Liver (tissue), 9 donors: ENCODE measurements around the gene SCNN1B. TPM values are rescaled to one million over a fixed set of nuclear protein-coding genes. Genes with fewer than 3 reads are reported as not detected.

ENCODE experiments used
- DNase-seq: peaks from one replicate; pipeline ENCODE4 v3.0.0-alpha.2; 2017; ENCODE audit warnings: low spot score
- H3K27ac ChIP-seq, 2 donors: one replicate each; pipeline ENCODE4 v1.7.0; 2013; ENCODE audit warnings: inconsistent platforms in 2 of 2, low read length in 2 of 2, control low read depth in 1 of 2, low read depth in 1 of 2, mild to moderate bottlenecking in 1 of 2
- H3K27me3 ChIP-seq, 4 donors: one replicate each; pipeline versions ENCODE4 v1.6.1 to v1.7.0; 2013; ENCODE audit warnings: low read length in 3 of 4, inconsistent platforms in 1 of 4, mild to moderate bottlenecking in 1 of 4, moderate library complexity in 1 of 4; ENCODE audit not compliant: control insufficient read depth in 4 of 4, insufficient read depth in 4 of 4
- H3K36me3 ChIP-seq, 4 donors: one replicate each; pipeline versions ENCODE4 v1.6.1 to v1.7.0; 2013; ENCODE audit warnings: low read length in 3 of 4, mild to moderate bottlenecking in 3 of 4, low read depth in 1 of 4, moderate library complexity in 1 of 4; ENCODE audit not compliant: control insufficient read depth in 4 of 4, insufficient read depth in 3 of 4
- H3K4me1 ChIP-seq, 4 donors: one replicate each; pipeline versions ENCODE4 v1.6.1 to v1.7.0; 2013; ENCODE audit warnings: low read length in 3 of 4, mild to moderate bottlenecking in 3 of 4, moderate library complexity in 1 of 4; ENCODE audit not compliant: control insufficient read depth in 4 of 4, insufficient read depth in 4 of 4
- H3K4me3 ChIP-seq, 3 donors: one replicate each; pipeline versions ENCODE4 v1.6.1 to v1.7.0; 2013; ENCODE audit warnings: low read length in 3 of 3, control low read depth in 1 of 3, low read depth in 1 of 3, mild to moderate bottlenecking in 1 of 3
- H3K9ac ChIP-seq, 2 donors: one replicate each; pipeline ENCODE4 v1.7.0; 2013; ENCODE audit warnings: low read length in 2 of 2, mild to moderate bottlenecking in 2 of 2, moderate library complexity in 2 of 2, control low read depth in 1 of 2, low read depth in 1 of 2
- H3K9me3 ChIP-seq, 4 donors: one replicate each; pipeline versions ENCODE4 v1.6.1 to v1.7.0; 2013; ENCODE audit warnings: low read length in 3 of 4; ENCODE audit not compliant: control insufficient read depth in 4 of 4
- EGR1 ChIP-seq, 2 donors: IDR thresholded peaks; 2 replicates each; pipeline ENCODE4 v1.6.1; 2016 to 2018; ENCODE audit warnings: antibody characterized with exemption in 2 of 2, low read depth in 2 of 2
- GABPA ChIP-seq, 2 donors: IDR thresholded peaks in 1 of 2; conservative IDR thresholded peaks in 1 of 2; 2 replicates each; pipeline ENCODE4 v1.6.1; 2016; ENCODE audit warnings: antibody characterized with exemption in 2 of 2, mild to moderate bottlenecking in 1 of 2, moderate library complexity in 1 of 2
- HNF4A ChIP-seq, 2 donors: conservative IDR thresholded peaks; 2 replicates each; pipeline ENCODE4 v1.6.1; 2016; ENCODE audit warnings: antibody characterized with exemption in 2 of 2, mild to moderate bottlenecking in 2 of 2
- HNF4G ChIP-seq: IDR thresholded peaks from 2 replicates; pipeline ENCODE4 v1.6.1; 2016; ENCODE audit warnings: antibody characterized with exemption
- MAX ChIP-seq: IDR thresholded peaks from 2 replicates; pipeline ENCODE4 v1.6.1; 2016; ENCODE audit warnings: antibody characterized with exemption
- RAD21 ChIP-seq, 2 donors: IDR thresholded peaks; 2 replicates each; pipeline ENCODE4 v1.6.1; 2016; ENCODE audit warnings: antibody characterized with exemption in 2 of 2, mild to moderate bottlenecking in 2 of 2
- REST ChIP-seq: IDR thresholded peaks from 2 replicates; pipeline ENCODE4 v1.6.1; 2016; ENCODE audit warnings: antibody characterized with exemption, mild to moderate bottlenecking
- RXRA ChIP-seq, 2 donors: IDR thresholded peaks; 2 replicates each; pipeline ENCODE4 v1.6.1; 2017 to 2018; ENCODE audit warnings: antibody characterized with exemption in 2 of 2, mild to moderate bottlenecking in 1 of 2
- TAF1 ChIP-seq: conservative IDR thresholded peaks from 2 replicates; pipeline ENCODE4 v1.6.1; 2016; ENCODE audit warnings: antibody characterized with exemption, mild to moderate bottlenecking
- WGBS: extraction: QIAGEN DNeasy Blood & Tissue Kit; methylation state at CpG from one replicate; pipeline ENCODE4 v1.1.7; 2013; 5-methylcytosine and 5-hydroxymethylcytosine counted together
- polyA plus RNA-seq, 2 donors: library from polyadenylated mRNA; stranded (reverse) in 1 of 2; unstranded in 1 of 2; fragments of 200-250 nt in 1 of 2; fragments of >200 nt in 1 of 2; fragmentation: Nextera tagmentation in 1 of 2; extraction: Ambion mirVana in 1 of 2; gene quantifications; one replicate each; pipeline versions ENCODE4 v1.2.1 to v1.2.3, GENCODE V29; 2013 to 2015
- total RNA-seq, 2 donors: library from RNA; depleted of rRNA; stranded (reverse); fragments of >200 nt; gene quantifications; one replicate each; pipeline ENCODE4 v1.2.3, GENCODE V29; 2014
- TF ChIP-seq, protein P1 (sequence below): IDR thresholded peaks from 2 replicates; pipeline ENCODE4 v1.6.1; 2016; ENCODE audit warnings: antibody characterized with exemption
- donor health status: healthy.
- donor health status: healthy.
- donor health status: healthy.
- donor health status: healthy.
- donor health status: healthy.

Gene SCNN1B
- total and polyA plus RNA-seq, 4 donors: 0.08 to 0.17 (median 0.14) TPM; not detected in 1

- 68% methylated on average over 9 of the region's 9 CpGs for WGBS
- Histone ChIP-seq H3K9ac (no peak overlapping the region), H3K36me3 (no peaks in the 10 kb centered on the region), H3K9me3 (no peaks in the 10 kb centered on the region), H3K27me3 (peaks cover 0 to 3% (median 1%) of the 10 kb centered on the region in 4 donors), H3K4me3 (no peak overlapping the region), H3K4me1 (no peaks in the 10 kb centered on the region), H3K27ac (no peak overlapping the region)
- no peak for TF ChIP-seq REST
- TF ChIP-seq, protein P1, sequence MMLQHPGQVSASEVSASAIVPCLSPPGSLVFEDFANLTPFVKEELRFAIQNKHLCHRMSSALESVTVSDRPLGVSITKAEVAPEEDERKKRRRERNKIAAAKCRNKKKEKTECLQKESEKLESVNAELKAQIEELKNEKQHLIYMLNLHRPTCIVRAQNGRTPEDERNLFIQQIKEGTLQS: no peak
- no peak for TF ChIP-seq EGR1 (IDR thresholded peaks at IDR 0.05; ENCODE audit: low read depth in 2 of 2)
- no peak for TF ChIP-seq HNF4A (conservative IDR thresholded peaks at IDR 0.05)
- TF ChIP-seq GABPA (IDR thresholded peaks at IDR 0.05 in 1 of 2, conservative IDR thresholded peaks at IDR 0.05 in 1 of 2): no peak
- no peak for TF ChIP-seq RXRA (IDR thresholded peaks at IDR 0.05)
- no peak for DNase-seq
Measured at GRCh38 chr16:23371368-23371767, 69.3 kb downstream of the SCNN1B start.

GRCh38 chr16:23373436-23374219, 71.5 kb downstream of the SCNN1B start:
- TF ChIP-seq TAF1 (no peak), MAX (no peak)
- Histone ChIP-seq H3K9ac (no peak overlapping the region), H3K27ac (no peak overlapping the region), H3K9me3 (no peaks in the 10 kb centered on the region), H3K4me3 (no peak overlapping the region), H3K4me1 (no peaks in the 10 kb centered on the region), H3K27me3 (peaks cover 0 to 3% (median 1%) of the 10 kb centered on the region in 4 donors), H3K36me3 (no peaks in the 10 kb centered on the region)
- 80% methylated on average over 13 of the region's 13 CpGs for WGBS
- DNase-seq: no peak

DNA sequence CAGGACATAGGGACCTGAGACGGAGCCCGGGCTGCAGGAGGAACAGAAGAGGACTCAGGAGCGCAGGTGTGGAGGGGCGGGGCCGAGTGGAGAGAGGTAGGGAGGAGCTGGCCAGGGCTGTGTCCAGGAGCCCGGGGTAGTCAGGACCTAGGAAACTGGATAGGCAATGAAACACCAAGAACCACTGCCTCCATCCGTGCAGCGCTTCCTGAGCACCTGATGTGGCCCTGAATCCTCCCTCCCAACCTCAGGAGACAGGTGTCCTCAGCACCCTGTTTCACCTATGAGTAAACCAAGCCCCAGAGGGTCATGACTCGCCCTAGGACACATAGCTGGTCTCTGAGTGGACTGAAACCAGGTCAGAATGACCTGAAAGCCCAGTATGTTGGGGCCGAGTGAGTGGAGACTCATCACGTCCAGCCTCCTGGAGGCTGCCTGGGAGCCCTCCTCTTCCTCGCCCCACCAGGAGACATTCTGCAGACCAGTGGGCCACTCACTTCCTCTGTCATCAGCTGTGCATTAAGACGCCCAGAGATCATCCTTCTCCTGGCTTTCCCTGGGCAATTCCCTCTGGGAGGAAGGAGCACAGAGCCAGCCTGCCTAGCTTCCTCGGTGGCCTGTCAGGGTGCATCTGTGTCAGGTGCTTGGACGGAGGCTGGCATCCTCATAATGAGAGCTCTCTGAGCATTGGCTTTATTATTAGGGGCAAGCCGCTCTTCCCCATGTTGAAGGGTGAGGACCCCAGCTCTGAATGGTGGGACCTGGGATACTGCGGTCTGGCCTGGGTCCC, 72.8 kb downstream of the SCNN1B start:
- 62% methylated on average over 17 of the region's 17 CpGs for WGBS
- no peak for DNase-seq

More for the DNA sequence above, 72.8 kb downstream of the SCNN1B start:
- no peaks in the 10 kb centered on the region for H3K36me3 ChIP-seq
- H3K27ac ChIP-seq: no peak overlapping the region
- TF ChIP-seq MAX (no peak), GABPA (IDR thresholded peaks at IDR 0.05 in 1 of 2, conservative IDR thresholded peaks at IDR 0.05 in 1 of 2) (no peak), EGR1 (IDR thresholded peaks at IDR 0.05; ENCODE audit: low read depth in 2 of 2) (no peak), HNF4G (no peak), RAD21 (IDR thresholded peaks at IDR 0.05) (no peak), REST (no peak)
- TF ChIP-seq, protein P1: no peak
- no peaks in the 10 kb centered on the region for H3K9me3 ChIP-seq
- H3K4me1 ChIP-seq: no peaks in the 10 kb centered on the region
- H3K9ac ChIP-seq: no peak overlapping the region
- H3K27me3 ChIP-seq: peaks cover 0 to 3% (median 1%) of the 10 kb centered on the region in 4 donors
- H3K4me3 ChIP-seq: no peak overlapping the region
